ENCODE data around the gene RPTOR.

Gene RPTOR

GRCh38 chr17:80655608-80656007 lies 111.0 kb downstream of the RPTOR start:
- no peak for TF ChIP-seq CTCF (IDR thresholded peaks at IDR 0.05; ENCODE audit: low read depth, low read length, missing control alignments)
- DNase-seq (ENCODE audit: low read depth), result no peak
- H3K4me3 ChIP-seq (ENCODE audit: low read depth, low read length), result no peak overlapping the region

GRCh38 chr17:80656590-80656989 lies 112.0 kb downstream of the RPTOR start:
- no peak for TF ChIP-seq CTCF (IDR thresholded peaks at IDR 0.05; ENCODE audit: low read depth, low read length, missing control alignments)
- no peak overlapping the region for H3K4me3 ChIP-seq (ENCODE audit: low read depth, low read length)
- peak; percentile 31 for DNase-seq (ENCODE audit: low read depth)

GRCh38 chr17:80657561-80657960 lies 112.9 kb downstream of the RPTOR start:
- TF ChIP-seq CTCF (IDR thresholded peaks at IDR 0.05; ENCODE audit: low read depth, low read length, missing control alignments), result no peak
- H3K4me3 ChIP-seq (ENCODE audit: low read depth, low read length), result no peak overlapping the region
- DNase-seq (ENCODE audit: low read depth), result no peak

- TF ChIP-seq CTCF (IDR thresholded peaks at IDR 0.05; ENCODE audit: low read depth, low read length, missing control alignments), result no peak
- DNase-seq (ENCODE audit: low read depth), result no peak
These were observed 114.2 kb downstream of the RPTOR start for GRCh38 chr17:80658821-80659220.

GRCh38 chr17:80659651-80660050 lies 115.0 kb downstream of the RPTOR start:
- TF ChIP-seq CTCF (IDR thresholded peaks at IDR 0.05; ENCODE audit: low read depth, low read length, missing control alignments), result no peak

More at GRCh38 chr17:80658821-80659220, 114.2 kb downstream of the RPTOR start:
- H3K4me3 ChIP-seq (ENCODE audit: low read depth, low read length), result no peak overlapping the region

GRCh38 chr17:80660527-80661198 lies 116.0 kb downstream of the RPTOR start:
- no peak for DNase-seq (ENCODE audit: low read depth)
- no peak overlapping the region for H3K4me3 ChIP-seq (ENCODE audit: low read depth, low read length)
- TF ChIP-seq CTCF (IDR thresholded peaks at IDR 0.05; ENCODE audit: low read depth, low read length, missing control alignments), result no peak

More at GRCh38 chr17:80659651-80660050, 115.0 kb downstream of the RPTOR start:
- H3K4me3 ChIP-seq (ENCODE audit: low read depth, low read length), result no peak overlapping the region
- DNase-seq (ENCODE audit: low read depth), result no peak

GRCh38 chr17:80662557-80662956 lies 117.9 kb downstream of the RPTOR start:
- DNase-seq (ENCODE audit: low read depth), result no peak
- TF ChIP-seq CTCF (IDR thresholded peaks at IDR 0.05; ENCODE audit: low read depth, low read length, missing control alignments), result no peak
- H3K4me3 ChIP-seq (ENCODE audit: low read depth, low read length), result no peak overlapping the region

Data from GM12864 (cell line).